ENCODE data around the gene DNMT1.
A peak's percentile ranks its signal among the peaks of the same experiment; 100 is the strongest.

Gene DNMT1

DNA sequence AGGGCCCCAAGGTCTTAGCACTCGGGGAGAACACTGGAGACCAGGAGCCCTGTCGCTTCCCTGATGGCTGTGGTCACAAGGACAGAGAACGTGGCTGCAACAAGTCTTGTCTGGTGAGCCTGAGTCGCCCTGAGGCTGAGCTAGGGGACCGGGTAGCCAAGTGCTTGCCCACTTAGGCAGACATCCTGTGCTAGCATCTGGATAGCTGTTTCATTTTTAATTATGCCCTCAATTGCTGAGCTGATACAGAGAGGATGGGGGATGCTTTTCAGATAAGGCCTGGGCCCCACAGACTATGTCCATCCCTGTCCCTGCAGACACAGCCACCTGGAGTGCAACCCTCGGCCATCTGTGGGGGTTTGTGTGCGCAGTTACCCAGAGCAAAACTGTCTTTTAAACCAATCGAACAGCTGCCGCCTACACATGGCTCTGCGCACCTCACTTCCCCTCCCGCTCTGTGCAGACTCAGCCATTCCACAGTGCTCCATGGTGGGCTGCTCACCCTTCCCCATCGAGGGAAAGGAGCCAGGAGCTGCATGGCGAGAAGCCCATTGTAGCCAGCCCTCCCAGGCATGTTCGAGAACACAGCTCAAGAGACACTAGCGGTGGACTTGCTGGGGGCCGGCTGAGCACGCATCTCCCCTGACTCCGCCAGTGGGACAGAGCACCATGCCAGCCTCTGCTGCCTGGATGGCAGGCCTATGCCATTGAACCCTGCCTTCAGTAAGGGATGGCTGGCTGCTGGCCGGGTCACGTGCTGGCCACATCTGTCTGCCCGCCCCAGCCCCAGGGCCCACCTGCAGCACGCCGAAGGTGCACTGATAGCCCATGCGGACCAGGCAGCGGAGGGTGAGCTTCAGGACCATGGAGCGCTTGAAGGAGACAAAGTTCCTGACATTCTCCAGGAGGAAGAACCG, 55.6 kb downstream of the DNMT1 start:
- DNase-seq, result no peak

DNA sequence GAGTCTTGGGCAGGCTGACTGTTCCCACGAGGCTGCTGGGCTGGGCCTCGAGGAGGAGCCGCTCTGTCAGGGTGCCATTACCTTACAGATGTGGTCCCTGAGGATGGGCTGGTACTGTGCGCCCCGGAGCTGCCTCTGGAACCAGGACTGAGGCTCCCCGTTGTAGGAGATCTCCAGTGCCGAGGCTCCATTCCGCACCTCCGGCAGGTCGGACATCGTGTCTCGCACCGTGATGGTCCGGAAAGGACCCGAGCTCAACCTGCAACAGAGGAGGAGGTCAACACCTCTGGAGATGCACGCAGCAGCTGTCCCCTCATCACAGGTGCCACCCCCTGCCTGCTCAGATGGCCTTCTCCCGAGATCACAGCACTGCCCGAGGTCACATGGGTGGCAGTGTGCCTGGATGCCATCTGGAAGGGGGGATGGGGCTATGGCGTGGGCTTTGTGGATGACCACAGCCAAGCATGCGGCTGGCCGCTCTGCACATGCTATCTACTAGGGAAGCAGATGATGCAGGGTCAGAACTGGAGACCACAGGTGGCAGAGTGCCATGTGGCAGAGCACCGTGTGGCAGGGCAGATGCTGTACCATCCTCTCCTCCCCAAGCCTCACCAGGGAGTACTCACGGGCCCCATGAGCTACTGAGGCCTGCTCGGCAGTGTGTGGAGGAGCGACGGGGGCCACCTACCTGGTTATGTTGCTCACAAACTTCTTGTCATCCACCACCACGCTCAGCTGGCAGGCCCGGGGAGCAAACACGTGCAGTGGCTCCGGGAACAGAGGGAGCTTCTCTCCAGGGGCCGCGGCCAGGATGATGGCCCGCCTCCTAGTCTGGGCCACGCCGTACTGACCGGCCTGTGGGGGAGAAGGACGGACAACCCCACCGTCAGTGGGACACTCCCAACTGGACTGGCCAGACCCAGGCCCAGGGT, 56.7 kb downstream of the DNMT1 start:
- no peak for DNase-seq

DNA sequence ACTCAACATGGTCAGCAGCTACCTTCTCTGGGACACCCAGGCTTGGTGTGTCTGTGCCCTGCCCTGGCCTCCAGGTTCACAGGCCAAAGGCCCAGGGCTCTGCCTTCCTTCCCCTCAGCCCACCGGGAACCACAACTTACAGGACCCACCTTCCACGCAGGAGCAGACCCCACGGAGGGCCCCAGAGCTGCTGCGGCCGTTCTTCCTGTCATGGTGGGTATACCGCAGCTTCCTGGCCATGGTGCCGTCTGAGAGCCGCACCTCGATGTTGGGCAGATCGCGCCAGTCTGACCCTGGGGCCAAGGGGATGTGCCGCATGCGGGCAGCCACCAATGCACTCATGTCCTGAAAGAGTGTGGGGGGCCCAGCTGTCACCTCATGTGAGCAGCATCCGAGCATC, 57.8 kb downstream of the DNMT1 start:
- no peak for DNase-seq

DNA sequence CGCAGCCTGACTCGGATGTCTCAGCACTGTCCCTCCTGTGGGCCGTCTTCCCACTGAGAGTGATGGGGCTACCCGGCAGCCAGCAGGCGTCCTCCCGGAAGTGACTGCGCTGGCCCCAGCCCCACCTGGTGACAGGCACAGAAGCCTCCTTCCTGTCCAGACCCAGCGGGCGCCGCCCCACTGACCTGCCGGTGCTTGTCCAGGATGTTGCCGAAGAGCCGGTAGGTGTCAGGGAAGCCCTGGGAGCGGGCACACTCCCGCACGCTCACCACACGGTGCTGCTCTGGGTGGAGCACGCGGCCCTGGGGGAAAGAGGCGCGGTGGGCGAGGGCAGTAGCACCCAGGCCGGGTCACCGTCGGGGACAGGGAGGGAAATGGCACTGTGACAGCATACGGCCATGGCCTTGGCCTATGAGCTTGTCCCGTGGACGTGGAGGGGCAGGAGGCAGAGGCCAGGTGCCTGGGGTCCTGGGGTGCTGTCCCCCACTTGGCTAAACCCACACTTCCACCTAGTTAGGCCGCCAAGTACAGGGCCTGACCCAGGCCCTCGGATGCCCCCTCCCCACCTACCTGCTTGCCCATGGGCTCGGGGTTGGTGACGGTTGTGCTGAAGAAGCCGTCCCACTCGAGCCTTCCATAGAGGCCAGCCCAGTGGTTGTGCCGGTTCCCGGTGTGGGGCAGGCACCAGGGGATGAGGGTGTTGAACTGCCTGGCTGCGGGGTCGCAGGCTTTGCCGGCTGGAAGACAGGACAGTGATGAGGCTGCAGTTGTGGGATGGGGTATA, 59.0 kb downstream of the DNMT1 start:
- no peak for DNase-seq

DNA sequence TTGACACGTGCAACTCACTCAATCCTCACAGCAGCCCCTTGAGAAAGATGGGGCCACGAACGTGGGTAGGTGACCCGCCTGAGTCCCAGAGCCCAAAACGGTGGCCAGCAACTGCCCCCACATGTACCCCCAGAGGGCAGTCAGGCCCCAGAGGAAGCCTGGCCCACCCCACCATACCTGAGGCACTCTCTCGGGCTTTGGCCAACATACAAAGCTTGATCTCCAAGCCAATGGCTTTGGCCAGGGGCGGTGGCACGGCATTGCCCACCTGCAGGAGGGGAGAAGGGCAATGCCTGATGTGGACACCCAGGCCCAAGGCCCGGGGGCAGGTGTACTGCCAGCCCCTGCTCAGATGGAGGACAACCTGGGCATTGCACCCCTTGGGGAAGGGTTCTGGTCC, 60.7 kb downstream of the DNMT1 start:
- DNase-seq, result no peak

DNA sequence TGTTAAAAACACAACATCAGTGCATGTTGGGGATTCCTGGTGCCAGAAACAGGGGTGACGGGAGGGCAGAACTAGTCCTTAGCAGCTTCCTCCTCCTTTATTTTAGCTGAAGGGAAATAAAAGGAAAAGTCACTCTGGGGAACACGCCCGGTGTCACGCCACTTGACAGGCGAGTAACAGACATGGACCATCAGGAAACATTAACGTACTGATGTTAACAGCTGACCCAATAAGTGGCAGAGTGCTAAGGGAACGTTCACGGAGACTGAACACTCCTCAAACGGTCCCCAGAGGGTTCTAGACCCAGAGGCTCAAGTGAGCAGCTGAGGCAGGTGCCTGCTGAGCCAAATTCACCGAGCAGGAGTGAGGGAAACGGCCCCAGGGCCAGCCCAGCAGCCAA, 61.2 kb downstream of the DNMT1 start:
- DNase-seq, result no peak

DNA sequence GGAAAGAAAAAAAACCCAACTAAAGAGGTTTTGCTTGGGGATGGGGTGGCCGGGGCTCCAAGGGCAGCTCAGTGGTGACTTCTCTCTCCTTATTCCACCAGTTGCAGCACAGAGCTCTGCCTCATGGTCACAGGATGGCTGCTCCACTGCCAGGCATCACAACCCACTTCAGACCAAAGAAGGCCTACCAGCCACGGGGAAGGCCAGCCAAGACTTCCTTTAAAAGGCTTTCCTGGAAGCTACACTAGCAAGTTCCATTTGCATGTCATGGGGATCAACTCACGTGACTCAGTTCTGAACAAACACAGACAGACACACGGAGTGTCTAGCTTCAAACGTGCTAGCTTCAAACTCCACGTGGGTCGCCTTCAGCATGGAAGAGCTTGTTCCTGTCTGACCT, 61.8 kb downstream of the DNMT1 start:
- no peak for DNase-seq

DNA sequence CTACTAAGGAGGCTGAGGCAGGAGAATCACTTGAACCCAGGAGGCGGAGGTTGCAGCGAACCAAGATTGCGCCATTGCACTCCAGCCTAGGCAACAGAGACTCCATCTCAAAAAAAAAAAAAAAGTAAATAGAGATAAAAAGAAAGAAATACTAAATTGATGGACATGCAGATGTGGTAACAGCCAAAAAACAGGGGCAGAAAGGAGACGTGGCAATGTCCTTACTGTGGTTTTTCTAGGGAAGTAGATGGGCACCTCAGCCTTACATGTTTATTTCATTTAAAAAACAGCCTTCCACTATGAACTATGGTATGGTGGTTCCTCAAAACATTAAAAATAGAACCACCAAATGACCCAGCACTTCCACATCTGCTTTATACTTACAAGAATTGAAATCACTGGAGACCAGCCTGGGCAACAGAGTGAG, 68.5 kb downstream of the DNMT1 start:
- no peak for DNase-seq

DNA sequence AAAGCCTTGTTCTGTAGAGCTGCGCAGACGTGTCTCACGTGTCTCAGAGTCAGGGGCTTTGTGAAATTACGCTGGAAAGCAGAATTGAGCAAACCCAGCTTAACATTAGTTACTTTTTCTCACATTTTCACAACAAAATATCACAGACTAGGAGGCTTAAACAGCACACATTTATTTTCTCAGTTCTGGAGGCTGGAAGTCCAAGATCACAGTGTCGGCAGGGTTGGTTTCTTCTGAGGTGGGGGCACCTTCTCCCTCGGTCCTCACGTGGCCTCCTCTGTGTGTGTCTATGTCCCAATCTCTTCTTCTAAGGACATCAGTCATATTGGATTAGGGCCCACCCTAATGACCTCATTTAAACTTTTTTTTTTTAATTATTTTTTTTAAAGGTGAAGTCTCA, 70.3 kb downstream of the DNMT1 start:
- no peak for DNase-seq

DNA sequence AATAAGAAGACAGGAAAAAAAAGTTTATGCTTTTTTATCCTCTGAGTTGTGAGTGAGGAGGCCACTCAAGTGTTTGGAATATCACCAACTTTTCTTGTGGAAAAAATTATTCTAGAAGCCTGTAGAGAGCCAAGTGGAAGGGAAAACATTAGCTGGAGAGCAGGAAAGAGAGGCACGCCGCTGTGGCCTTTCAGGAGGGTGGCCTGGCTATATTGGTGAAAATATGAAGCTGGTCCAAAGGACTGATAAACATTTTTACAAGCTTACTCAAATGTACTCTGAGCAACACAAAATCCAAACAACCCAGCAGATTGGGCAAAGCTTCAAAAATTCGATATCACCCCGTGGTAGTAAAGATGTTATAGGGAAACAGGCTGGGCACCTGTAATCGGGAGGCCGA, 72.7 kb downstream of the DNMT1 start:
- DNase-seq, result no peak

DNA sequence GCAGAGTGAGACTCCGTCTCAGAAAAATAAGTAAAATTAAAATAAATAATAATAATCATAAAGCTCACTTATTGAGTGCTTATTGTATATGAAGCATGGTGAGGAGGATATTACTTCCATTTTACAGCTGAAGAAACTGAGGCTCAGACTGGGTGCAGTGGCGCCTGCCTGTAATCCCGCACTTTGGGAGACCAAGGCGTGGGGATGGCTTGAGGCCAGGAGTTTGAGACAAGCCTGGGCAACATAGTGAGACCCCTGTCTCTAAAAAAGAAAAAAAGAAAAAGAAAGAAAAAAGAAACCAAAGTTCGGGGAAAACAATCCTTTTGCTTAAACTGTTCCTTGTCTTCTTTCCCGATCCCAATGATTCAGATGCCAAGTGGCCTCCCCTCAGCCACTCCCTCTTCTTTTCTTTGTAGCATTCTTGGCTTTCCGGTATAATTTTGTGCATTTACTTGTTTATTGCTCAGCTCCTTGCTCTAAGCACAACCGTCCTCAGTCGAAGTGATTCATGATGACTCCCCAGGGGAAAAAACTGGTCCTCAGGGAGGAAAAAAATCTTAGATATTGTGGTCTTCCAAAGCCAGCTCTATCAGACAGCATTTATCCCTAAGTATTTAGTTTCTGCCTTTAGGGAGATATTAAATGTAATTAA, 74.1 kb downstream of the DNMT1 start:
- peak; percentile 91 for DNase-seq

DNA sequence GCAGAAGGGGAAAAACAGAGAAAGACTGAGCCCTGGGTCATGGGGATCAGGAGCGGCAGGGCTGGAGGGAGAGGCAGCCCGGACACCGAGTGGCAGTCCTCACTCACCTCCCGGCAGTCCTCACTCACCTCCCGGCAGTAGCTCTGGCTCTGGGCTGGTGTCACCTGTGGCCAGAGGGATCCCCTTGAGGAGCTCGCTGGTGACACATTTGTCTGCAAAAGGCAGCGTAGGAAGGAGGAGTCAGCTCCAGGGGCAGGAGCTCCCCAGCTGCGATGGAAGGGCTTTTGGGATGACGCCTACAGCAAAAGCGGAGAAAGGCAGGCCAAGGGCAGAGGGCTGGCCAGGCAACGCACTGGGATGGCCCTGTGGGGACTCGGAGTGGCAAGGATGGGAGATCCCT, 75.8 kb downstream of the DNMT1 start:
- no peak for DNase-seq

DNA sequence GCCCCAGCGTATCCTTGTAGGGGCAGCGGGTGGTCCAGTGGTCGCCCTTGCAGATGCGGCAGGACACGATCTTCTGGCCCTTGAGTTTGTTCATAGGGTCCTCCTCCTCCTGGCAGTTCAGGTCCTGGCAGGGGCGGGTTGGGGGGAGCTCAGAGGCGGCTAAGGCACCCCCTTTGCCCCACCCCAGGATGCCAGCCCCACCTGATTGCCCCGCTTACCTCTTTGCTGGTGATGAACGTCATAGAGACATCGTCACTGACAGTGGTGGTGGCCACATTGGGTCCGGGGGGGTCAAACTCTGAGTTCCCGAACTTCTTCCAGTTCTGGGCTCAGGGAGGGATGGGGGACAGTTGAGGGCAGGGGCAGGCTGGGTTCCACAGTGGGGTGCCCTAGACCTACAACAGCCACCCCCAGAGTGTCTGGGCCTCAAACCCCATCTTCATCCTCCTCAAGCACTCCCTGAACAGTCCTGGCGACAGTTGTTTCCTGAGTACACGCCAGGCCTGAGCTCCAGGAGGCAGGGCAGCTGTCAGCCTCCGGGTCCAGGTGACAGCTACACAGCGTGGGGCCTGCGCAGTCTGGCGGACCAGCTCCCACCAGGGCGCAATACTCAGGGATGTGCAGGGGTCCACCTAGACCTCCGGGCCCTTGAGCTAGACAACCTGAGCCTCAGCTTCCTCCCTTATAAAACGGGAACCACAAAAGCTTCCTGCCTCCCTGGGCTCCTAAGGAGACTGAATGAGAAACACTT, 77.7 kb downstream of the DNMT1 start:
- DNase-seq, result no peak

DNA sequence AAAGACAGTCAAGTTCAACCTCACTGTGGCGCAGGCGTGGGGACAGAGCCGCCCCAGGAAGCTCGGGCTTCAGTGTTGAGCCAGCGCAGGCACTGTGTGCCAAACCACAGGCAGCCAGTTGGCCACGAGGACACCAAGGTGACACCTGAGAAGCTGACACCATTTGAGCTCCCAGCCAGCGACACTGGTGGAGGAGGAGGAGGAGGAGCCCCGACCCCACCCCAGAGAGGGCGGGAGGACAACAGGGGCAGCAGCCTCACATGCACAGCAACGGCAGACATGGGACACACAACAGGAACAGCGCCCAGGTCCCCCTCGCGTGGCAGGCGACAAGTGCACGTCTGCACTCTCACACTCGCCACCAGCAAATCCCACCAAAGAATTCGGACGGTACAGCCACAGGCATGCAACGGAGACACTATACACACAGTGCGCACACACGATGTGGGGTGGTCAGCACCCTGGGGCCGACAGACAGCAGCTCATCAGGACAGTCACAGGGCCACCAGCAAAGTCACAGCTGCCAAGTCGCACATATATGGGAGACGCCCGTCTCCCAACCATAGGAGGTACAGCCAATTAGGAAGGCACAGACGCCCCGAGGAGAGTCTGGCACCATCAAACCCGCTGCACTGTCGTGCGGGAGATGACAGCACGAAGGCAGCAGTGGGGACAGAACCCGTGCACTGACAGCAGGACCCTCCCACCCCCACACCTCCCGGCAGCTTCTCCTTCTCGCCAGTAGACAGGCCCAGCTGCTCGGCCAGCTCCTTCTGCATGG, 78.5 kb downstream of the DNMT1 start:
- no peak for DNase-seq

DNA sequence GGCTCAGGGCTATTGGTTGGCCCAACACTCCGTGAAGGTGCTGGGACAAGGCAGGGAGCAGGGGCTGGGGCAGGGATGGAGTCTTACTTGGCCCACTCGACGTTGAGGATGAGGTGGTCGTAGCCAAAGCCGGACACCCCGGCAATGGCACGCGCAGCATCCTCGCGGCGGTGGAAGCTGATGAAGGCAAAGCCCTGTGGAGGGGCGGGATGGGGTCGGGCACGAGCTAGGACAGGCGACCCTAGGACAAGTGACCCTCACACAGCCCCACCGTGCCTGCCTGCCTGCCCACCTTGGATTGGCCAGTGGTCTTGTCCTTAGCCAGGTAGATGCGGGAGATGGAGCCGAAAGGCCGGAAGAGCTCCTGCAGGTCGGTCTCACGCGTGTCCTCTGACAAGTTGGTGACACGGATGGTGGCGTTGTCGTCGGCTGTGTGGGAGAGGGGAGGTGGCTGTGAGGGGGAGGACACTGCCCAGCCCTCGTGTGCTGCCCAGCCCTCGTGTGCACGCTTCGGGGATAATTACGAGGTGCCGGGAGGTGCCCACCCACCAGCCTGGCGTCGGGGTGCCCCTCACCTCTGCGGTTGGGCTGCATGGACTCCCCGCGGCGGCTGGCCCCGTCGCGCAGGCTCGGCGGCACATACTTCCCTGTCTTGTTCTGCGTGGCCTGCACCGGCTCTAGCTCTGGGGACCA, 79.2 kb downstream of the DNMT1 start:
- no peak for DNase-seq

DNA sequence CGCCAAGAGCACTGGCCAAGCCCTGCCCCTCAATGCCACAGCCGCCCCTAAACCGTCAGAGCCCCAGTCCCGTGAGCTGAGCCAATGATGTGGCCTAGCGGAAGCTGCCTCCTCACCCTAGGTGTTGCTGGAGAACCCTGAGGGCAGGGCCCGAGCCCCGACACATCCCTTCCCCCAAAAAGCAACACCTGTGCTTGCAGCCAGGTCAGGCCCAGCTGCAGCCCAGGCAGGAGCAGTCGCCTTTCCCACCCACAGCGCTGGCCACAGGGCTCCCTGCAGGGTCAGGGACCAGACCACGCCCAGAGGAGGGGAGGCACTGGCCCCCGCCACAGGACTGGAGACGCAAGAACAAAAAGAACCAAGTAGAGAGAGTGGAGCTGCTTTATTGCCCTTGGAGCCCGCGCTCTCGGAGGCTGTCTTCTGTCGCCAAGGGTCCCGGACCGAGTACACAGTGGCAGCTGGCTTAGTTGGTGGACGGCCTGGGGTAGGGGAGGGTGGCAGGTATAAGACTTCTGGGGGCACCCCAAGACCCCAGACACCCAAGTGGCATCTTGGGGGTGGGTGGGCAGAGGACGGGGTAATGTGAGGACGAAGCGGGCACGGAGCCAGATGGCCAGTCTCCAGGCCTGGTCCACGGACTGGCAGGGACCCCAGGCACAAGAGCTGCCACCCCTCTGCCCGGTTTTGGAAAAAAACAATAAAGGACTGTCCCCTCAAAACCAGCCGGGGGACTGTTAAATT, 79.9 kb downstream of the DNMT1 start:
- DNase-seq, result no peak

DNA sequence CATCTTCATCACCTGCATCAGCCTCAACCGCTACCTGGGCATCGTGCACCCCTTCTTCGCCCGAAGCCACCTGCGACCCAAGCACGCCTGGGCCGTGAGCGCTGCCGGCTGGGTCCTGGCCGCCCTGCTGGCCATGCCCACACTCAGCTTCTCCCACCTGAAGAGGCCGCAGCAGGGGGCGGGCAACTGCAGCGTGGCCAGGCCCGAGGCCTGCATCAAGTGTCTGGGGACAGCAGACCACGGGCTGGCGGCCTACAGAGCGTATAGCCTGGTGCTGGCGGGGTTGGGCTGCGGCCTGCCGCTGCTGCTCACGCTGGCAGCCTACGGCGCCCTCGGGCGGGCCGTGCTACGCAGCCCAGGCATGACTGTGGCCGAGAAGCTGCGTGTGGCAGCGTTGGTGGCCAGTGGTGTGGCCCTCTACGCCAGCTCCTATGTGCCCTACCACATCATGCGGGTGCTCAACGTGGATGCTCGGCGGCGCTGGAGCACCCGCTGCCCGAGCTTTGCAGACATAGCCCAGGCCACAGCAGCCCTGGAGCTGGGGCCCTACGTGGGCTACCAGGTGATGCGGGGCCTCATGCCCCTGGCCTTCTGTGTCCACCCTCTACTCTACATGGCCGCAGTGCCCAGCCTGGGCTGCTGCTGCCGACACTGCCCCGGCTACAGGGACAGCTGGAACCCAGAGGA, 80.6 kb downstream of the DNMT1 start:
- no peak for DNase-seq

DNA sequence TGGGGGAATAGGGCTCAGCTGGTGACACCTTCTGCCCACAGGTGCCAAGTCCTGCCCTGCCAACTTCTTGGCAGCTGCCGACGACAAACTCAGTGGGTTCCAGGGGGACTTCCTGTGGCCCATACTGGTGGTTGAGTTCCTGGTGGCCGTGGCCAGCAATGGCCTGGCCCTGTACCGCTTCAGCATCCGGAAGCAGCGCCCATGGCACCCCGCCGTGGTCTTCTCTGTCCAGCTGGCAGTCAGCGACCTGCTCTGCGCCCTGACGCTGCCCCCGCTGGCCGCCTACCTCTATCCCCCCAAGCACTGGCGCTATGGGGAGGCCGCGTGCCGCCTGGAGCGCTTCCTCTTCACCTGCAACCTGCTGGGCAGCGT, 81.2 kb downstream of the DNMT1 start:
- no peak for DNase-seq

Measured in fibroblast of skin of right biceps (primary cell).